Astrocyte (in vitro differentiated cells and primary cell): ENCODE measurements around the gene LHPP.

Experiments used
- CTCF ChIP-seq: IDR thresholded peaks from 2 replicates; pipeline ENCODE4 v1.5.1; 2011; ENCODE audit warnings: low read depth, mild to moderate bottlenecking, inconsistent platforms, low read length, moderate library complexity; ENCODE audit not compliant: insufficient read depth
- EZH2 ChIP-seq: IDR thresholded peaks from 2 replicates; pipeline ENCODE4 v1.6.1; 2012; ENCODE audit warnings: mild to moderate bottlenecking, low read length, inconsistent platforms; ENCODE audit not compliant: insufficient read depth

GRCh38 chr10:124493214-124493882, 31.7 kb downstream of the LHPP start:
- no peak for TF ChIP-seq CTCF
- no peak for TF ChIP-seq EZH2
